ENCODE results near the gene CCDC188.
A peak's percentile ranks its signal among the peaks of the same experiment; 100 is the strongest.

CCDC188 gene

DNA sequence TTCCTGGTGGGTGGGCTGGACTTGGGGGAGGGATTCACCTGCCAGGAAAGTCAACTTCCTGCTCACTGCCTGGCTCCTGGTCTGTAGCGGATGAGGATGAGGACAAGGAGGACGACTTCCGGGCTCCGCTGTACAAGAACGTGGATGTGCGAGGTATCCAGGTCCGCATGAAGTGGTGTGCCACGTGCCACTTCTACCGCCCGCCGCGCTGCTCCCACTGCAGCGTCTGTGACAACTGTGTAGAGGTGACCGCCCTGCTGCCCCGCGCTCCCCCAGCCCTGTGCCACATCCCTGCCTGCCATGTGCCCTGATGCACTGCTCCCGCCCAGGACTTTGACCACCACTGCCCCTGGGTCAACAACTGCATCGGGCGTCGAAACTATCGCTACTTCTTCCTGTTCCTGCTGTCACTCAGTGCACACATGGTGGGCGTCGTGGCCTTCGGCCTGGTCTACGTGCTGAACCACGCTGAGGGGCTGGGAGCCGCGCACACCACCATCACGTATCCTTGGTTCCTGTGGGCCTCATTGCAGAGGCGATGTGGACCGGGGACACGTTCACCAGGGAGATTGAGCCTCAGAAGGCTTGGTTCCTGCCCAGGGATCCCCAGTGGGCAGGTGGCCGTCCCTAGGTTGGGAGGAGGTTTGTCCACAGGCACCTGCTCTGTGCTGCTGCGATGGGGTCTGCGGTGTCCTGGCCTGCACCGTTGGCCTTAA lies 11.3 kb downstream of the CCDC188 start:
- H3K4me1 Mint-ChIP-seq (ENCODE audit: low read depth) = peaks cover 12% of the 10 kb centered on the region
- no peaks in the 10 kb centered on the region for H3K27me3 Mint-ChIP-seq
- H3K4me3 Mint-ChIP-seq = no peak overlapping the region
- no peaks in the 10 kb centered on the region for H3K36me3 Mint-ChIP-seq (ENCODE audit: low read depth)
- H3K27ac Mint-ChIP-seq = peak overlapping the region; percentile 54
- H3K9me3 Mint-ChIP-seq = no peaks in the 10 kb centered on the region

GRCh38 chr22:20138868-20139267 lies 12.0 kb downstream of the CCDC188 start:
- Mint-ChIP-seq H3K27ac (peak overlapping the region; percentile 54), H3K4me1 (ENCODE audit: low read depth) (peaks cover 17% of the 10 kb centered on the region), H3K9me3 (no peaks in the 10 kb centered on the region), H3K27me3 (no peaks in the 10 kb centered on the region), H3K4me3 (no peak overlapping the region), H3K36me3 (ENCODE audit: low read depth) (no peaks in the 10 kb centered on the region)

GRCh38 chr22:20138417-20138738 lies 12.5 kb downstream of the CCDC188 start:
- Mint-ChIP-seq H3K4me3 (no peak overlapping the region), H3K27me3 (no peaks in the 10 kb centered on the region), H3K9me3 (no peaks in the 10 kb centered on the region), H3K4me1 (ENCODE audit: low read depth) (peaks cover 22% of the 10 kb centered on the region), H3K36me3 (ENCODE audit: low read depth) (no peaks in the 10 kb centered on the region), H3K27ac (no peak overlapping the region)

DNA sequence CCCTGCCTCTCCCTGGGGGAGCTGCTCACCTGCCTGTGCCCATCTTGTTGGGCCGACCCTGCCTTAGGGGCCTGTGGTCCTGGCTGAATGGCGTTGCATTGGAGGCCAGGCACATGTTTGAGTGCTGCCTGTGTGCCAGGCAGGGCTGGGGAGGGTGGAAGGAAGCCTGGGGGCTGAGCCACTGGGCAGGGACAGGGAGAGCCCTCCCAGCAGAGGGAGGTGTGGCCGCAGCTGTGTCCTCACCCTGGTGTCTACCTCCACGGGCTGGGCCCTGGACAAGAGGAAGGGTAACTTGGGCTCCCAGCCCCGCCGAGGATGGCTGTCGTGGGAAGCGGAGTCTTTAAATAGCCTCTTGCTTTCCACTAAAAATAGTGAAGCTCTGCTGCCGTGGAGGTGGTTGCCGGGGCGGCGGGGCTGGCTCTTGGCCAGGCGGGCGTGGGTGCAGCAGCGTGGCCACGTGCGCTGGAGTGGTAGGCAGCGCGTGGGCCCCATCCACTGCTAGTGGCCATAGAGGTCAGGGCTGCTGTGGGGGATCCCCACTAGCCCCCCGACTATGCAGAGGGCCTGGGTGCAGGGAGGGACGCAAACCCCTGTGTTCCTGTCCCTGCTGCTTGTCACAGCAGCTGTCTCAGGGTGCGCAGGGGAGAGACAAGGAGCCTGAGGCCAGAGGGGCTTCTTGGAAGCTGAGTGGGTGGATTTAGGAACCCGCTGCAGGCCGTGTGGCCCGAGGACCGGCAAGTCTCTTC lies 13.0 kb downstream of the CCDC188 start:
- Mint-ChIP-seq H3K4me3 (no peak overlapping the region), H3K36me3 (ENCODE audit: low read depth) (no peaks in the 10 kb centered on the region), H3K9me3 (no peaks in the 10 kb centered on the region), H3K27me3 (no peaks in the 10 kb centered on the region), H3K4me1 (ENCODE audit: low read depth) (peaks cover 27% of the 10 kb centered on the region), H3K27ac (peak overlapping the region; percentile 36)

- H3K27me3 Mint-ChIP-seq = no peaks in the 10 kb centered on the region
- no peaks in the 10 kb centered on the region for H3K9me3 Mint-ChIP-seq
- H3K4me1 Mint-ChIP-seq (ENCODE audit: low read depth) = peaks cover 31% of the 10 kb centered on the region
- no peaks in the 10 kb centered on the region for H3K36me3 Mint-ChIP-seq (ENCODE audit: low read depth)
- no peak overlapping the region for H3K4me3 Mint-ChIP-seq
- H3K27ac Mint-ChIP-seq = no peak overlapping the region
Measured at GRCh38 chr22:20137113-20137512, 13.7 kb downstream of the CCDC188 start.

- Mint-ChIP-seq H3K27ac (no peak overlapping the region), H3K27me3 (no peaks in the 10 kb centered on the region), H3K36me3 (ENCODE audit: low read depth) (no peaks in the 10 kb centered on the region), H3K4me1 (ENCODE audit: low read depth) (peaks cover 31% of the 10 kb centered on the region), H3K4me3 (no peak overlapping the region), H3K9me3 (no peaks in the 10 kb centered on the region)
Measured at GRCh38 chr22:20136603-20136873, 14.3 kb downstream of the CCDC188 start.

- Mint-ChIP-seq H3K27ac (no peak overlapping the region), H3K27me3 (no peaks in the 10 kb centered on the region), H3K4me3 (no peak overlapping the region), H3K9me3 (no peaks in the 10 kb centered on the region), H3K36me3 (ENCODE audit: low read depth) (no peaks in the 10 kb centered on the region), H3K4me1 (ENCODE audit: low read depth) (peaks cover 31% of the 10 kb centered on the region)
Measured at GRCh38 chr22:20135806-20136602, 14.9 kb downstream of the CCDC188 start.

DNA sequence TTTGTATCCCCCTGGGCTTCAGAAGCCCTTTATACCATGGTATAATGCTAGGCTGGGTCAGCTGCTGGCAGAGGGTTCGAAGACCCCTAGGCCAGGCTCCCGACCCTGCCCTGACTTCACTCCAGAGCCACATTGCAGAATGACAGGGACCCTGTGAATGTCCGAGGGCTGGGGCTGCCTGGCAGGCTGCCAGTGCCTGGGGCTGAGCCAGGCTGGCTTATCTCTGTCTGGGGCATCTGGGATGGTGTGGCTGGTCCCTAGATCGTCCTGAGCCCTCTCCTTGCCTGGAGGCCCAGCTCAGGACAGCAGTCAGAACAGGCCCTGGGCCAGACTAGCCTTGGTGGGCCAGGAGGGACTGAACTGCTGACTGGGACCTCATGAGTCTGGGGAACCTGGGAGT lies 15.6 kb downstream of the CCDC188 start:
- H3K9me3 Mint-ChIP-seq = no peaks in the 10 kb centered on the region
- no peaks in the 10 kb centered on the region for H3K36me3 Mint-ChIP-seq (ENCODE audit: low read depth)

GRCh38 chr22:20133930-20134549 lies 16.8 kb downstream of the CCDC188 start:
- Mint-ChIP-seq H3K9me3 (no peaks in the 10 kb centered on the region), H3K4me1 (ENCODE audit: low read depth) (peaks cover 35% of the 10 kb centered on the region), H3K4me3 (peak overlapping the region; percentile 78), H3K27ac (peak overlapping the region; percentile 79), H3K27me3 (no peaks in the 10 kb centered on the region), H3K36me3 (ENCODE audit: low read depth) (no peaks in the 10 kb centered on the region)

More for the DNA sequence above, 15.6 kb downstream of the CCDC188 start:
- Mint-ChIP-seq H3K4me1 (ENCODE audit: low read depth) (peaks cover 31% of the 10 kb centered on the region), H3K27ac (no peak overlapping the region), H3K4me3 (no peak overlapping the region), H3K27me3 (no peaks in the 10 kb centered on the region)

GRCh38 chr22:20132686-20133246 lies 18.1 kb downstream of the CCDC188 start:
- peak overlapping the region; percentile 45 for H3K27ac Mint-ChIP-seq
- peaks cover 44% of the 10 kb centered on the region for H3K4me1 Mint-ChIP-seq (ENCODE audit: low read depth)
- no peaks in the 10 kb centered on the region for H3K27me3 Mint-ChIP-seq
- H3K36me3 Mint-ChIP-seq (ENCODE audit: low read depth) = peaks cover 5% of the 10 kb centered on the region
- no peaks in the 10 kb centered on the region for H3K9me3 Mint-ChIP-seq
- peak overlapping the region; percentile 78 for H3K4me3 Mint-ChIP-seq

GRCh38 chr22:20131859-20132685 lies 18.8 kb downstream of the CCDC188 start:
- no peaks in the 10 kb centered on the region for H3K27me3 Mint-ChIP-seq
- no peaks in the 10 kb centered on the region for H3K9me3 Mint-ChIP-seq
- H3K4me3 Mint-ChIP-seq = peak overlapping the region; percentile 78
- peaks cover 12% of the 10 kb centered on the region for H3K36me3 Mint-ChIP-seq (ENCODE audit: low read depth)
- H3K4me1 Mint-ChIP-seq (ENCODE audit: low read depth) = peaks cover 48% of the 10 kb centered on the region
- H3K27ac Mint-ChIP-seq = peak overlapping the region; percentile 16

- peaks cover 47% of the 10 kb centered on the region for H3K4me1 Mint-ChIP-seq (ENCODE audit: low read depth)
- no peaks in the 10 kb centered on the region for H3K9me3 Mint-ChIP-seq
- peak within 1 kb of the TSS; percentile 16 for H3K27ac Mint-ChIP-seq
- H3K4me3 Mint-ChIP-seq = peak within 1 kb of the TSS; percentile 78
- no peaks in the 10 kb centered on the region for H3K27me3 Mint-ChIP-seq
- peaks cover 17% of the 10 kb centered on the region for H3K36me3 Mint-ChIP-seq (ENCODE audit: low read depth)
Measured at GRCh38 chr22:20131597-20131858, 19.3 kb downstream of the CCDC188 start, which contains the start of gene ZDHHC8. ZDHHC8 (plus strand) TSS chr22:20131804; CDS start chr22:20131948, 144 bp downstream.

DNA sequence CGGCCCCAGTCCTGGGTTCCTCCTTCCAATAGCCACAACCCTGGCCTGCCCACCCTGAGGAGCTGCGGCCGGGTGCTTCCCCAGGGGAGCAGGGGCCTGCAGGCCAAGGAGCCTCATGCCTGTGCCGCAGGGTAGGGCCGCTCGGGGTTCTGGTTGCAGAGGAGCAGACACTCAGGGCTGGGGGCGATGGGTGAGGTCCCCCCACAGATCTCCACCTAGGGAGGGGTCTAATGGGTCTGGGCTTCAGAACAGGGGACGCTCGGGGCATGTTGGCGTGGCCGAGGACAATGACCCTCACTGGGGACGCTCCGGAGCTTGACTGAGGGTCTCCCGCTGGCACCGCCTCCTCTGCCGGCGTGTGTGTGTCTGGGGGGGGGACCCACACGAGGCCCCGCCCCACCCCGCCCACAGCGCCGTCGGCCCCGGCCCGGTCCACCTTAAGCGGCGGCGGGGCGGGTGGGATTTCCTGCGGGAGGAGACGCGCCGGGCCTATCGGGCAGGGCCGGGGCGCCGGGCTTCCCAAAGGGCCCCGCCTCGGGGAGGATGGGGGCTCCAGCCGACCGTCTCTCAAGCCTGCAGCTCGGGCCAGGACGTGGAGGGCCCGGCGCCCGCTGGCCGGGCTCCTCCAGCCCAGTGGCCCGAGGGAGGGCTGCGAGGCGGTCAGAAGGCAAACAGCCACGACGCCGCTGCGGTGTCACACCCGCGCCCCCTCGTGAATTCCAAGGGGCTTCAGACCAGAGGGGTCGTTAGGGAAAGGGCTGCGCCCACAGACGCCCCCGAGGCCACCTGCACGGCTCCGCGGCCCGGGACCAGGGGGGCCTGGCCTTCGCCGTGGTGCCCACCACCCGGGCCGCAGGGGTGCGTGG lies 19.9 kb downstream of the CCDC188 start:
- H3K27ac Mint-ChIP-seq = no peak overlapping the region
- H3K4me1 Mint-ChIP-seq (ENCODE audit: low read depth) = peaks cover 42% of the 10 kb centered on the region
- H3K36me3 Mint-ChIP-seq (ENCODE audit: low read depth) = peaks cover 20% of the 10 kb centered on the region

More for the DNA sequence above, 19.9 kb downstream of the CCDC188 start:
- no peaks in the 10 kb centered on the region for H3K9me3 Mint-ChIP-seq
- peak overlapping the region; percentile 30 for H3K4me3 Mint-ChIP-seq
- H3K27me3 Mint-ChIP-seq = no peaks in the 10 kb centered on the region

Data from stimulated activated naive CD8-positive, alpha-beta T cell treated with anti-CD3 and anti-CD28 coated beads, Interleukin-15, Interleukin-2, amounts not matched to agents 100 ng/mL and 50 ng/mL, for 24 hours (primary cell).